GM21515 (cell line): Measurements from ENCODE around the gene WBP2NL.
A peak's percentile ranks its signal among the peaks of the same experiment; 100 is the strongest.

Experiments used
- ATAC-seq: cut with Tn5 transposase; IDR thresholded peaks from one replicate; pipeline ENCODE4 v1.9.1; 2021; ENCODE audit not compliant: unreplicated experiment

The WBP2NL gene

GRCh38 chr22:42025421-42025820 is 26.8 kb downstream of the WBP2NL start:
- ATAC-seq: no peak

GRCh38 chr22:42026705-42027104 is 28.1 kb downstream of the WBP2NL start:
- no peak for ATAC-seq

GRCh38 chr22:42033263-42034181 is 34.9 kb downstream of the WBP2NL start:
- ATAC-seq: no peak

GRCh38 chr22:42035256-42035655 is 36.7 kb downstream of the WBP2NL start:
- ATAC-seq: no peak

- ATAC-seq: no peak
Measured at GRCh38 chr22:42039271-42039670, 40.7 kb downstream of the WBP2NL start.

- ATAC-seq: no peak
Measured at GRCh38 chr22:42041784-42042183, 43.2 kb downstream of the WBP2NL start.

- no peak for ATAC-seq
Measured at GRCh38 chr22:42050641-42051180, 52.1 kb downstream of the WBP2NL start.

- ATAC-seq: no peak
Measured at GRCh38 chr22:42052765-42053164, 54.2 kb downstream of the WBP2NL start.

- no peak for ATAC-seq
Measured at GRCh38 chr22:42056757-42057511, 58.3 kb downstream of the WBP2NL start.

- ATAC-seq: no peak
Measured at GRCh38 chr22:42060489-42060888, 61.9 kb downstream of the WBP2NL start.

GRCh38 chr22:42061041-42061440 is 62.5 kb downstream of the WBP2NL start:
- ATAC-seq: no peak

GRCh38 chr22:42062506-42063170 is 64.0 kb downstream of the WBP2NL start:
- no peak for ATAC-seq

- no peak for ATAC-seq
Measured at GRCh38 chr22:42064629-42065028, 66.0 kb downstream of the WBP2NL start.

- no peak for ATAC-seq
Measured at GRCh38 chr22:42065438-42066125, 67.0 kb downstream of the WBP2NL start.

- no peak for ATAC-seq
Measured at GRCh38 chr22:42066126-42066761, 67.7 kb downstream of the WBP2NL start.

- ATAC-seq: no peak
Measured at GRCh38 chr22:42066937-42067336, 68.3 kb downstream of the WBP2NL start.

- no peak for ATAC-seq
Measured at GRCh38 chr22:42067671-42068251, 69.2 kb downstream of the WBP2NL start.

GRCh38 chr22:42068291-42068690 is 69.7 kb downstream of the WBP2NL start:
- no peak for ATAC-seq

- ATAC-seq: peak; percentile 10
Measured at GRCh38 chr22:42069801-42070516, 71.4 kb downstream of the WBP2NL start.
